ENCODE results near the gene ARHGAP4. TPM values are rescaled to one million over a fixed set of nuclear protein-coding genes. Genes with fewer than 3 reads are reported as not detected.

ARHGAP4 gene
- total and polyA plus RNA-seq, 7 donors = 8.4 to 122 (median 17.3) TPM

GRCh38 chrX:153868576-153869472 lies 57.2 kb downstream of the ARHGAP4 start:
- TF ChIP-seq POLR2A (IDR thresholded peaks at IDR 0.05) = no peak
- TF ChIP-seq POLR2AphosphoS5 (IDR thresholded peaks at IDR 0.05) = no peak
- TF ChIP-seq CTCF (IDR thresholded peaks at IDR 0.05) = no peak
- TF ChIP-seq EP300 (IDR thresholded peaks at IDR 0.05) = no peak
- peaks cover 0 to 7% (median 0%) of the 10 kb centered on the region in 3 donors for H3K27me3 ChIP-seq

GRCh38 chrX:153867671-153868070 lies 58.4 kb downstream of the ARHGAP4 start:
- intact Hi-C loops (cut with DNase I) = no loop called here
- H3K4me3 ChIP-seq = no peak overlapping the region
- no peaks in the 10 kb centered on the region for H3K4me1 ChIP-seq
- H3K36me3 ChIP-seq = no peaks in the 10 kb centered on the region
- no peak for TF ChIP-seq CTCF (IDR thresholded peaks at IDR 0.05)
- TF ChIP-seq EP300 (IDR thresholded peaks at IDR 0.05) = no peak
- no peak for TF ChIP-seq POLR2A (IDR thresholded peaks at IDR 0.05)
- no peak for TF ChIP-seq POLR2AphosphoS5 (IDR thresholded peaks at IDR 0.05)
- peaks cover 0 to 7% (median 0%) of the 10 kb centered on the region in 3 donors for H3K27me3 ChIP-seq
- H3K9me3 ChIP-seq = no peaks in the 10 kb centered on the region
- H3K27ac ChIP-seq = no peak overlapping the region
- DNase-seq = no peak
- WGBS, 2 donors = 89 to 93% methylated on average over 13 of the region's 13 CpGs

More at GRCh38 chrX:153868576-153869472, 57.2 kb downstream of the ARHGAP4 start:
- intact Hi-C loops (cut with DNase I) = no loop called here
- Histone ChIP-seq H3K36me3 (no peaks in the 10 kb centered on the region), H3K9me3 (no peaks in the 10 kb centered on the region), H3K27ac (no peak overlapping the region), H3K4me1 (no peaks in the 10 kb centered on the region), H3K4me3 (no peak overlapping the region)
- 88 to 92% methylated on average over 26 of the region's 26 CpGs for WGBS, 2 donors
- no peak for DNase-seq

- TF ChIP-seq EP300 (IDR thresholded peaks at IDR 0.05) (no peak), POLR2AphosphoS5 (IDR thresholded peaks at IDR 0.05) (no peak), CTCF (IDR thresholded peaks at IDR 0.05) (no peak), POLR2A (IDR thresholded peaks at IDR 0.05) (no peak)
- H3K27me3 ChIP-seq = peaks cover 0 to 7% (median 0%) of the 10 kb centered on the region in 3 donors
- H3K4me3 ChIP-seq = no peak overlapping the region
- H3K9me3 ChIP-seq = no peaks in the 10 kb centered on the region
- no peaks in the 10 kb centered on the region for H3K4me1 ChIP-seq
- H3K27ac ChIP-seq = no peak overlapping the region
- WGBS, 2 donors = 57 to 82% methylated on average over 9 of the region's 9 CpGs
- no peaks in the 10 kb centered on the region for H3K36me3 ChIP-seq
- DNase-seq = no peak
- intact Hi-C loops (cut with DNase I) = no loop called here
These were observed 58.9 kb downstream of the ARHGAP4 start for GRCh38 chrX:153867139-153867538.

GRCh38 chrX:153866302-153867019 lies 59.6 kb downstream of the ARHGAP4 start:
- peak; percentile 42 for DNase-seq
- intact Hi-C loops (cut with DNase I) = no loop called here
- H3K27me3 ChIP-seq = peaks cover 0 to 7% (median 0%) of the 10 kb centered on the region in 3 donors
- no peak for TF ChIP-seq CTCF (IDR thresholded peaks at IDR 0.05)
- no peak for TF ChIP-seq EP300 (IDR thresholded peaks at IDR 0.05)
- no peak for TF ChIP-seq POLR2A (IDR thresholded peaks at IDR 0.05)
- TF ChIP-seq POLR2AphosphoS5 (IDR thresholded peaks at IDR 0.05) = no peak
- no peaks in the 10 kb centered on the region for H3K9me3 ChIP-seq
- H3K27ac ChIP-seq = no peak overlapping the region
- no peaks in the 10 kb centered on the region for H3K36me3 ChIP-seq
- 81 to 90% methylated on average over 22 of the region's 22 CpGs for WGBS, 2 donors
- H3K4me3 ChIP-seq = no peak overlapping the region
- H3K4me1 ChIP-seq = no peaks in the 10 kb centered on the region
